ENCODE data around the gene AMPH.

- TF ChIP-seq CTCF (IDR thresholded peaks at IDR 0.05) = no peak
- no peak for TF ChIP-seq POLR2A (IDR thresholded peaks at IDR 0.05)
Measured at GRCh38 chr7:38580485-38580884, 50.7 kb downstream of the AMPH start.

All from testis (tissue), 2 donors.